NCI-H2171 (cell line): ENCODE results near the gene SLC5A1.
"Not testable (repeated sequence)": the region's sequence is repeated elsewhere in the genome, so short reads cannot be mapped to it uniquely, and the experiment has no call there.

ENCODE experiments used
- DNase-seq: peaks from one replicate; lab custom pipeline; 2025; lab: John Stamatoyannopoulos, UW

SLC5A1 gene

GRCh38 chr22:32088084-32088483 is 45.0 kb downstream of the SLC5A1 start:
- no peak for DNase-seq

GRCh38 chr22:32097018-32097417 is 54.0 kb downstream of the SLC5A1 start:
- no peak for DNase-seq

GRCh38 chr22:32097881-32098499 is 54.9 kb downstream of the SLC5A1 start:
- DNase-seq, result no peak

GRCh38 chr22:32100711-32101110 is 57.6 kb downstream of the SLC5A1 start:
- no peak for DNase-seq

- no peak for DNase-seq
Measured at GRCh38 chr22:32103658-32104315, 60.7 kb downstream of the SLC5A1 start.

- no peak for DNase-seq
Measured at GRCh38 chr22:32106930-32107329, 63.9 kb downstream of the SLC5A1 start.

- DNase-seq, result no peak
Measured at GRCh38 chr22:32112380-32112779, 69.3 kb downstream of the SLC5A1 start.

GRCh38 chr22:32119568-32120235 is 76.6 kb downstream of the SLC5A1 start:
- no peak for DNase-seq

- no peak for DNase-seq
Measured at GRCh38 chr22:32120603-32121002, 77.5 kb downstream of the SLC5A1 start.

- no peak for DNase-seq
Measured at GRCh38 chr22:32122899-32123298, 79.8 kb downstream of the SLC5A1 start.

GRCh38 chr22:32123657-32124056 is 80.6 kb downstream of the SLC5A1 start:
- no peak for DNase-seq

- DNase-seq, result no peak
Measured at GRCh38 chr22:32127904-32128303, 84.8 kb downstream of the SLC5A1 start.

GRCh38 chr22:32130464-32130863 is 87.4 kb downstream of the SLC5A1 start:
- DNase-seq, result no peak

- DNase-seq, result no peak
Measured at GRCh38 chr22:32132126-32132525, 89.1 kb downstream of the SLC5A1 start.

- no peak for DNase-seq
Measured at GRCh38 chr22:32132783-32133182, 89.7 kb downstream of the SLC5A1 start.

GRCh38 chr22:32134796-32135195 is 91.7 kb downstream of the SLC5A1 start:
- DNase-seq, result not testable (repeated sequence)

GRCh38 chr22:32135958-32136357 is 92.9 kb downstream of the SLC5A1 start:
- DNase-seq, result not testable (repeated sequence)

GRCh38 chr22:32136881-32137280 is 93.8 kb downstream of the SLC5A1 start:
- not testable (repeated sequence) for DNase-seq

GRCh38 chr22:32137731-32138324 is 94.8 kb downstream of the SLC5A1 start:
- DNase-seq, result not testable (repeated sequence)

GRCh38 chr22:32138576-32138975 is 95.5 kb downstream of the SLC5A1 start:
- DNase-seq, result not testable (repeated sequence)

GRCh38 chr22:32140688-32141087 is 97.6 kb downstream of the SLC5A1 start:
- DNase-seq, result not testable (repeated sequence)

- DNase-seq, result no peak
Measured at GRCh38 chr22:32142600-32142999, 99.5 kb downstream of the SLC5A1 start.
